Natural killer cell (primary cell): Measurements from ENCODE around the gene CSH2. TPM values are rescaled to one million over a fixed set of nuclear protein-coding genes. Genes with fewer than 3 reads are reported as not detected.

Experiments used
- ATAC-seq, 3 donors: fragments of 150-1000 bp in 2 of 3; fragments of 200-7000 bp in 1 of 3; cut with Tn5 transposase; 1 replicate in 1 of 3; 2 replicates in 2 of 3; pipeline ENCODE4 v1.10.0; 2021; ENCODE audit warnings: mild to moderate bottlenecking in 2 of 3, moderate library complexity in 2 of 3
- DNase-seq, 2 donors: peaks; one replicate each; pipeline versions ENCODE4 v3.0.0 to v3.0.0-alpha.2; 2013 to 2021; ENCODE audit warnings: mixed read lengths in 1 of 2
- H3K27ac ChIP-seq: one replicate; pipeline ENCODE4 v1.5.1; 2013; ENCODE audit warnings: mild to moderate bottlenecking, low read length
- H3K27me3 ChIP-seq: one replicate; pipeline ENCODE4 v1.6.1; 2013; ENCODE audit warnings: low read length; ENCODE audit not compliant: control insufficient read depth, insufficient read depth
- H3K36me3 ChIP-seq: one replicate; pipeline ENCODE4 v1.6.1; 2013; ENCODE audit warnings: low read length; ENCODE audit not compliant: control insufficient read depth, insufficient read depth
- H3K4me1 ChIP-seq: one replicate; pipeline ENCODE4 v1.6.1; 2013; ENCODE audit warnings: low read length; ENCODE audit not compliant: control insufficient read depth, insufficient read depth
- H3K4me3 ChIP-seq: one replicate; pipeline ENCODE4 v1.5.1; 2013; ENCODE audit warnings: low read length
- H3K9me3 ChIP-seq: one replicate; pipeline ENCODE4 v1.6.1; 2013; ENCODE audit warnings: low read length; ENCODE audit not compliant: control insufficient read depth, insufficient read depth
- H3K27ac Mint-ChIP-seq, 2 donors: one replicate each; pipeline ENCODE4 v1.8.0; 2022; ENCODE audit warnings: mild to moderate bottlenecking in 2 of 2, mixed read lengths in 2 of 2, moderate library complexity in 1 of 2
- H3K27me3 Mint-ChIP-seq, 2 donors: one replicate each; pipeline ENCODE4 v1.8.0; 2022; ENCODE audit warnings: low read depth in 2 of 2, mixed read lengths in 2 of 2
- H3K36me3 Mint-ChIP-seq: one replicate; pipeline ENCODE4 v1.8.0; 2022; ENCODE audit warnings: mixed read lengths
- H3K4me1 Mint-ChIP-seq, 2 donors: one replicate each; pipeline ENCODE4 v1.8.0; 2022; ENCODE audit warnings: mixed read lengths in 2 of 2
- H3K4me3 Mint-ChIP-seq: one replicate; pipeline ENCODE4 v1.8.0; 2022; ENCODE audit warnings: mild to moderate bottlenecking, moderate library complexity, mixed read lengths
- H3K9me3 Mint-ChIP-seq, 2 donors: one replicate each; pipeline ENCODE4 v1.8.0; 2022; ENCODE audit warnings: mixed read lengths in 2 of 2
- CTCF ChIP-seq: fragments of 200-600 bp; IDR thresholded peaks from one replicate; pipeline ENCODE4 v1.8.0; 2022; ENCODE audit warnings: antibody characterized with exemption
- WGBS: methylation state at CpG from one replicate; pipeline ENCODE4 v1.1.7; 2013; ENCODE audit warnings: missing lambda C conversion rate; ENCODE audit not compliant: insufficient coverage; 5-methylcytosine and 5-hydroxymethylcytosine counted together
- intact Hi-C: fragments of 100-400 bp; cut with micrococcal nuclease; formaldehyde crosslinking; loops from one replicate; pipeline ENCODE4 v1.14.2; 2022
- total RNA-seq, 4 donors: library from RNA; stranded (reverse); fragments of 120-200 nt in 1 of 4; gene quantifications; one replicate each; pipeline versions ENCODE4 v1.2.3 to v1.2.4, GENCODE V29; 2013 to 2022

The CSH2 gene
- total RNA-seq, 3 donors from 2014 or later (not counting 1 experiment from before 2014, with no cell fraction given): not detected

DNA sequence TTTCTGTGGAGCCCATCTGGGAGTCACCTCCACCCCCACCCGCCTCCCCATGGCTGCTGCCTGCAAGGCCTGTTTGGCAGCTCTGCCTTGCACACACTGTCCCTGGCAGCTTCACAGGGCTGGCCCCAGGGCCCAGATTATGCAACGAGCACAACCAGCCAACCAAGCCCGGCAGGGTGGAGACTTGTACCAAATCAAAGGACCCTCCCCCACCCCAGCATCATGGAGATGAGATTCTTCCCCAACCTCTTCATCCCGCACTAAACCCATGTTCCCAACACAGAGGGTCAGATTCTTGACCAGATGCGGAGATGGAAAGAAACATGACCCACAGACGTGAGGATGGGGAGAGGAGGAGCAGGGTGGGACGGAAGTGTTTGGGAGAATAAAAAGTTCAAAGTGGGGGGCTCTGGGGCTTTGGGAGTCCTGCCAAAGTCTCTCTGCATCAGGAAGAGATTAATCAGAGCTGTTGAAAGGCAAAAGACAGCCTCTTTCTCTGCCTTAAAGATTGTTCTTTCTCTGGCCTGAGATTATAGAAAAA is 34.8 kb downstream of the CSH2 start:
- Mint-ChIP-seq H3K4me1 (peaks cover 31 to 53% of the 10 kb centered on the region in 2 donors), H3K27me3 (no peaks in the 10 kb centered on the region), H3K9me3 (no peaks in the 10 kb centered on the region), H3K27ac (no peak overlapping the region), H3K4me3 (peak overlapping the region; percentile 13), H3K36me3 (no peaks in the 10 kb centered on the region)
- no peak for ATAC-seq
- intact Hi-C loops: no loop called here
- no peak overlapping the region for H3K27ac ChIP-seq
- H3K9me3 ChIP-seq: no peaks in the 10 kb centered on the region
- H3K4me1 ChIP-seq: peaks cover 61% of the 10 kb centered on the region
- TF ChIP-seq CTCF: no peak
- no peak for DNase-seq
- H3K4me3 ChIP-seq: no peak overlapping the region
- no peaks in the 10 kb centered on the region for H3K27me3 ChIP-seq
- peaks cover 29% of the 10 kb centered on the region for H3K36me3 ChIP-seq
- 56% methylated on average over 6 of the region's 7 CpGs for WGBS

GRCh38 chr17:63837962-63838600 is 35.4 kb downstream of the CSH2 start:
- Histone ChIP-seq H3K36me3 (peaks cover 35% of the 10 kb centered on the region), H3K9me3 (no peaks in the 10 kb centered on the region), H3K4me1 (peaks cover 55% of the 10 kb centered on the region), H3K27me3 (no peaks in the 10 kb centered on the region), H3K4me3 (no peak overlapping the region), H3K27ac (no peak overlapping the region)
- Mint-ChIP-seq H3K4me1 (peaks cover 29 to 47% of the 10 kb centered on the region in 2 donors), H3K4me3 (no peak overlapping the region), H3K36me3 (no peaks in the 10 kb centered on the region), H3K9me3 (no peaks in the 10 kb centered on the region), H3K27ac (no peak overlapping the region), H3K27me3 (no peaks in the 10 kb centered on the region)
- intact Hi-C loops: no loop called here
- ATAC-seq (no peak), DNase-seq (no peak)
- no peak for TF ChIP-seq CTCF
- WGBS: 95% methylated on average over 5 of the region's 5 CpGs

DNA sequence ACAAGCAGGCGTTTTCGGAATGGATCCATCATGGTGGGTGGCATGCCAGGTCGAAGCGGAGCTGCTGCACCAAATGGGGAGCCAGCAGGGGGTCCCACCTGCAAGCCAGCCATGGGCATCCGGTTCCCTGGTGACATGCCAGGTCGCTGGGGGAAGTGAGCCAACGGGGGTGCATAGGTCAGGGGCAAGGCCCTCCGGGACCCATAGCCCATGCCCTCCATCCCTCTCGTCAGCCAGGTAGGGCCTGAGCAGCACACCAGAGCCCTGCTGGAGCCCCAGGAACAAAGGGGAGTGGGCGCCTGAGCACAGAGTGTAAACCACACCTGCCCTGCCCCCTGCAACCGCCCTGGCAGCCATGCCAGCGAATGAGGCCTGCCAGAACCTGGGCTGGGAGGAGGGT is 36.0 kb downstream of the CSH2 start:
- no peak overlapping the region for H3K27ac ChIP-seq
- no peaks in the 10 kb centered on the region for H3K27me3 ChIP-seq
- Mint-ChIP-seq H3K4me3 (no peak overlapping the region), H3K9me3 (no peaks in the 10 kb centered on the region), H3K4me1 (peaks cover 29 to 47% of the 10 kb centered on the region in 2 donors), H3K36me3 (no peaks in the 10 kb centered on the region), H3K27ac (no peak overlapping the region), H3K27me3 (no peaks in the 10 kb centered on the region)
- no peak for TF ChIP-seq CTCF
- H3K4me3 ChIP-seq: no peak overlapping the region
- intact Hi-C loops: no loop called here
- DNase-seq: no peak
- no peaks in the 10 kb centered on the region for H3K9me3 ChIP-seq
- peaks cover 55% of the 10 kb centered on the region for H3K4me1 ChIP-seq
- ATAC-seq: no peak
- H3K36me3 ChIP-seq: peaks cover 41% of the 10 kb centered on the region
- 94% methylated on average over 12 of the region's 12 CpGs for WGBS

- H3K4me3 ChIP-seq: no peak overlapping the region
- no peaks in the 10 kb centered on the region for H3K27me3 Mint-ChIP-seq
- no peak for DNase-seq
- no peaks in the 10 kb centered on the region for H3K36me3 Mint-ChIP-seq
- 96% methylated on average over 7 of the region's 7 CpGs for WGBS
- H3K36me3 ChIP-seq: peaks cover 48% of the 10 kb centered on the region
- no peaks in the 10 kb centered on the region for H3K9me3 ChIP-seq
- no peak for TF ChIP-seq CTCF
- peaks cover 27 to 43% of the 10 kb centered on the region in 2 donors for H3K4me1 Mint-ChIP-seq
- no peak overlapping the region for H3K27ac Mint-ChIP-seq
- intact Hi-C loops: no loop called here
- H3K27ac ChIP-seq: no peak overlapping the region
- H3K9me3 Mint-ChIP-seq: no peaks in the 10 kb centered on the region
- H3K4me3 Mint-ChIP-seq: no peak overlapping the region
- H3K4me1 ChIP-seq: peaks cover 51% of the 10 kb centered on the region
- ATAC-seq: no peak
- no peaks in the 10 kb centered on the region for H3K27me3 ChIP-seq
Observed at GRCh38 chr17:63836811-63837210, 36.7 kb downstream of the CSH2 start.
